Right lobe of liver (tissue), 6 donors: ENCODE measurements around the gene MYO1B. TPM values are rescaled to one million over a fixed set of nuclear protein-coding genes. Genes with fewer than 3 reads are reported as not detected.

ENCODE experiments used
- ATAC-seq, 4 donors: fragments of 200-7000 bp; cut with Tn5 transposase; one replicate each; pipeline ENCODE4 v1.9.1; 2020; ENCODE audit warnings: mild to moderate bottlenecking in 4 of 4, moderate library complexity in 4 of 4
- DNase-seq, 3 donors: peaks; one replicate each; pipeline ENCODE4 v3.0.0-alpha.2; 2020
- H3K27ac ChIP-seq, 3 donors: fragments of 200-600 bp; one replicate each; pipeline ENCODE4 v1.8.0; 2022
- H3K27me3 ChIP-seq, 2 donors: fragments of 200-600 bp; one replicate each; pipeline ENCODE4 v1.8.0; 2022
- H3K36me3 ChIP-seq, 4 donors: fragments of 200-600 bp; sonication (generic) in 1 of 4; one replicate each; pipeline versions ENCODE4 v1.5.1 to v1.8.0; 2017 to 2022; ENCODE audit warnings: control low read depth in 1 of 4
- H3K4me1 ChIP-seq, 4 donors: fragments of 200-600 bp; sonication (generic) in 1 of 4; one replicate each; pipeline versions ENCODE4 v1.5.1 to v1.8.0; 2017 to 2022; ENCODE audit warnings: control low read depth in 1 of 4
- H3K4me3 ChIP-seq, 3 donors: fragments of 200-600 bp; one replicate each; pipeline ENCODE4 v1.8.0; 2022
- H3K9me3 ChIP-seq, 4 donors: fragments of 200-600 bp; sonication (generic) in 1 of 4; one replicate each; pipeline versions ENCODE4 v1.5.1 to v1.8.0; 2017 to 2022; ENCODE audit warnings: control low read depth in 1 of 4
- CTCF ChIP-seq, 4 donors: fragments of 200-600 bp in 3 of 4; fragments of 450-650 bp in 1 of 4; IDR thresholded peaks; one replicate each; pipeline versions ENCODE4 v1.5.1 to v1.8.0; 2016 to 2022; ENCODE audit warnings: antibody characterized with exemption in 4 of 4, mild to moderate bottlenecking in 2 of 4
- POLR2A ChIP-seq: fragments of 450-650 bp; IDR thresholded peaks from one replicate; pipeline ENCODE4 v1.6.1; 2017; ENCODE audit warnings: antibody characterized with exemption, mild to moderate bottlenecking
- WGBS: methylation state at CpG from one replicate; pipeline ENCODE4 v1.1.6; 2018; ENCODE audit warnings: low coverage, low lambda C conversion rate; ENCODE audit not compliant: insufficient coverage; ENCODE audit errors: missing lambda C conversion rate; 5-methylcytosine and 5-hydroxymethylcytosine counted together
- intact Hi-C, 2 donors: fragments of 100-400 bp; cut with DNase I; formaldehyde crosslinking; loops; one replicate each; pipeline versions ENCODE4 v1.11.2 to v1.14.1; 2022
- long read RNA-seq: library from polyadenylated mRNA; unstranded; transcript quantifications from one replicate; pipeline ENCODE4 v2.0.0, GENCODE V29; 2019
- total RNA-seq, 6 experiments: library from RNA; depleted of rRNA in 2 of 6; stranded (reverse); fragments of >200 nt in 2 of 6; fragmentation: NEBNext Ultra II Directional in 3 of 6; extraction: Animal tissue kit (Norgen Biotek cat#: 25700) in 3 of 6; gene quantifications; one replicate each; pipeline versions ENCODE4 v1.1.0 to v1.2.4, GENCODE V29; 2016 to 2023
- donor health status: DM: no; HTN: yes; CAD: no.
- donor health status: DM: no; HTN: no; CAD: no.
- donor health status: DM: no; HTN: no; CAD: no.
- donor health status: DM: no; HTN: yes; CAD: no.
- donor health status: DM: no; HTN: yes; CAD: no.

MYO1B gene
- total RNA-seq: 100 to 1,000 TPM; 171 to 273 (median 221) TPM
- long read RNA-seq, transcript MYO1B-209 (10 exons, 1,310 nt): major isoform, 6 of 32 reads
- long read RNA-seq, partial matches to known transcripts: 14 of 32 reads
- long read RNA-seq, other reads (novel, unspliced or antisense): 12 of 32 reads

GRCh38 chr2:191245046-191245868 is at the start of gene MYO1B:
Gene MYO1B, plus strand, starts transcription at chr2:191245404. Its CDS starts 31,492 bp downstream, at chr2:191276896.
- peaks cover 0 to 37% (median 15%) of the 10 kb centered on the region in 4 donors for H3K4me1 ChIP-seq
- H3K27ac ChIP-seq: peak within 1 kb of the TSS; percentile 75 to 92 (median 91)
- peak within 1 kb of the TSS; percentile 77 to 91 (median 84) for H3K4me3 ChIP-seq
- TF ChIP-seq CTCF (IDR thresholded peaks at IDR 0.05): peak; percentile 40 to 82 (median 68)
- TF ChIP-seq POLR2A: peak; percentile 93
- peak; percentile 91 to 92 (median 92) for DNase-seq
- H3K27me3 ChIP-seq: no peaks in the 10 kb centered on the region
- no peaks in the 10 kb centered on the region for H3K36me3 ChIP-seq
- intact Hi-C loops: loop anchor here in 1 of 2 donors (10.0 kb wide), 1 partner anchor 70 kb away; no protein-coding TSS in a partner anchor
- WGBS: 0% methylated on average over 24 of the region's 112 CpGs
- no peaks in the 10 kb centered on the region for H3K9me3 ChIP-seq
- ATAC-seq: peak; percentile 76 to 92 (median 80)

- no peaks in the 10 kb centered on the region for H3K27me3 ChIP-seq
- TF ChIP-seq CTCF (IDR thresholded peaks at IDR 0.05): no peak
- TF ChIP-seq POLR2A: no peak
- 97% methylated on average over 3 of the region's 3 CpGs for WGBS
- H3K27ac ChIP-seq: no peak overlapping the region
- H3K4me1 ChIP-seq: no peaks in the 10 kb centered on the region
- no peaks in the 10 kb centered on the region for H3K36me3 ChIP-seq
- intact Hi-C loops: no loop called here
- H3K9me3 ChIP-seq: no peaks in the 10 kb centered on the region
- DNase-seq: no peak
- ATAC-seq: no peak
- H3K4me3 ChIP-seq: no peak overlapping the region
These were observed 48.1 kb upstream of the MYO1B start for GRCh38 chr2:191197096-191197495.

GRCh38 chr2:191198271-191198670 is 46.9 kb upstream of the MYO1B start:
- no peak overlapping the region for H3K4me3 ChIP-seq
- H3K27ac ChIP-seq: no peak overlapping the region
- TF ChIP-seq POLR2A (no peak), CTCF (IDR thresholded peaks at IDR 0.05) (no peak)
- DNase-seq: no peak
- 80% methylated on average over 4 of the region's 4 CpGs for WGBS
- H3K27me3 ChIP-seq: no peaks in the 10 kb centered on the region
- H3K36me3 ChIP-seq: no peaks in the 10 kb centered on the region
- ATAC-seq: peak in 1 of 4 donors; percentile 20
- no peaks in the 10 kb centered on the region for H3K4me1 ChIP-seq
- no peaks in the 10 kb centered on the region for H3K9me3 ChIP-seq
- intact Hi-C loops: no loop called here

GRCh38 chr2:191199929-191200512 is 45.2 kb upstream of the MYO1B start:
- TF ChIP-seq CTCF (IDR thresholded peaks at IDR 0.05) (no peak), POLR2A (no peak)

More at GRCh38 chr2:191199929-191200512, 45.2 kb upstream of the MYO1B start:
- no peak overlapping the region for H3K27ac ChIP-seq
- DNase-seq (no peak), ATAC-seq (no peak)
- no peaks in the 10 kb centered on the region for H3K36me3 ChIP-seq
- H3K9me3 ChIP-seq: no peaks in the 10 kb centered on the region
- no peak overlapping the region for H3K4me3 ChIP-seq
- no peaks in the 10 kb centered on the region for H3K27me3 ChIP-seq
- intact Hi-C loops: no loop called here
- WGBS: 86% methylated on average over 5 of the region's 6 CpGs
- no peaks in the 10 kb centered on the region for H3K4me1 ChIP-seq
